Body of pancreas (tissue), 4 donors: ENCODE data around the gene NDEL1.

ENCODE experiments used
- CTCF ChIP-seq, 7 experiments: fragments of 450-650 bp in 4 of 7; fragments of 200-600 bp in 3 of 7; sonication (generic) in 3 of 7; IDR thresholded peaks; one replicate each; pipeline ENCODE4 v1.5.1; 2016 to 2019; ENCODE audit warnings: antibody characterized with exemption in 7 of 7
- POLR2A ChIP-seq, 3 donors: fragments of 450-650 bp; IDR thresholded peaks; one replicate each; pipeline ENCODE4 v1.6.1; 2016; ENCODE audit warnings: antibody characterized with exemption in 3 of 3, mild to moderate bottlenecking in 2 of 3

- TF ChIP-seq POLR2A (IDR thresholded peaks at IDR 0.05) (no peak), CTCF (IDR thresholded peaks at IDR 0.05) (no peak)
These were observed 69.0 kb downstream of the NDEL1 start for GRCh38 chr17:8504460-8505207.
